ENCODE results near the gene VPS16. TPM values are rescaled to one million over a fixed set of nuclear protein-coding genes. Genes with fewer than 3 reads are reported as not detected.

The VPS16 gene
- total and polyA plus RNA-seq, 2 of the 8 experiments (the other 6 are each of a cell fraction or from before 2014, with no cell fraction given): 23.8 to 25.9 TPM

- TF ChIP-seq EGR1 (IDR thresholded peaks at IDR 0.05; ENCODE audit: borderline replicate concordance, low read depth, low read length) (no peak), SP4 (IDR thresholded peaks at IDR 0.05; ENCODE audit: low read length) (no peak), EZH2 (IDR thresholded peaks at IDR 0.05; ENCODE audit: low read depth, low read length, severe bottlenecking) (no peak), HDAC6 (IDR thresholded peaks at IDR 0.05; ENCODE audit: low read depth, low read length) (no peak), GTF2F1 (IDR thresholded peaks at IDR 0.05; ENCODE audit: borderline replicate concordance, low read depth, low read length) (0 out of 2 replicates have a peak, but pooled peaks have one; percentile 6), POLR2A (IDR thresholded peaks at IDR 0.05; ENCODE audit: control extremely low read depth in 1 of 2, low read depth in 2 of 2, low read length in 2 of 2) (peak; percentile 79 to 84), POLR2AphosphoS5 (IDR thresholded peaks at IDR 0.05; ENCODE audit: low read depth, low read length) (peak; percentile 68), SIRT6 (IDR thresholded peaks at IDR 0.05; ENCODE audit: low read length) (no peak), RBBP5 (IDR thresholded peaks at IDR 0.05; ENCODE audit: borderline replicate concordance, low read depth, low read length) (no peak), KDM5A (IDR thresholded peaks at IDR 0.05; ENCODE audit: low read length) (no peak), RXRA (IDR thresholded peaks at IDR 0.05; ENCODE audit: insufficient read depth, low read depth, low read length) (no peak), BCL11A (IDR thresholded peaks at IDR 0.05; ENCODE audit: low read depth in 2 of 2, low read length in 2 of 2) (no peak), GABPA (IDR thresholded peaks at IDR 0.05; ENCODE audit: borderline replicate concordance, insufficient read depth, low read length) (no peak; the same call in 1 of the 2 replicates), PHF8 (conservative IDR thresholded peaks at IDR 0.05; ENCODE audit: low read depth, low read length) (peak; percentile 89), BRCA1 (IDR thresholded peaks at IDR 0.05; ENCODE audit: low read depth, low read length) (no peak), KDM1A (IDR thresholded peaks at IDR 0.05; ENCODE audit: borderline replicate concordance, low read length) (peak; percentile 96), MAFK (IDR thresholded peaks at IDR 0.05; ENCODE audit: low read depth, low read length) (no peak), ZNF274 (IDR thresholded peaks at IDR 0.05; ENCODE audit: borderline replicate concordance, extremely low read depth, low read length) (no peak), TEAD4 (IDR thresholded peaks at IDR 0.05; ENCODE audit: low read depth, low read length) (no peak), SP1 (IDR thresholded peaks at IDR 0.05; ENCODE audit: low read depth, low read length) (peak; percentile 60; the same call in 1 of the 2 replicates), SP2 (IDR thresholded peaks at IDR 0.05; ENCODE audit: low read length) (no peak), SUZ12 (IDR thresholded peaks at IDR 0.05; ENCODE audit: low read length) (no peak; the same call in 1 of the 2 replicates), YY1 (IDR thresholded peaks at IDR 0.05; ENCODE audit: low read depth, low read length) (peak; percentile 78)
- TF ChIP-seq, protein P1, sequence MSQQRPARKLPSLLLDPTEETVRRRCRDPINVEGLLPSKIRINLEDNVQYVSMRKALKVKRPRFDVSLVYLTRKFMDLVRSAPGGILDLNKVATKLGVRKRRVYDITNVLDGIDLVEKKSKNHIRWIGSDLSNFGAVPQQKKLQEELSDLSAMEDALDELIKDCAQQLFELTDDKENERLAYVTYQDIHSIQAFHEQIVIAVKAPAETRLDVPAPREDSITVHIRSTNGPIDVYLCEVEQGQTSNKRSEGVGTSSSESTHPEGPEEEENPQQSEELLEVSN (IDR thresholded peaks at IDR 0.05): no peak; the same call in 1 of the 2 replicates
Observed at GRCh38 chr20:2873010-2873746, 32.6 kb downstream of the VPS16 start, which contains the start of gene PTPRA (continued).
